SK-N-SH (cell line): ENCODE results near the gene DOCK4. TPM values are rescaled to one million over a fixed set of nuclear protein-coding genes. Genes with fewer than 3 reads are reported as not detected.

Experiments used
- CTCF ChIA-PET: fragments of 300-600, 350-600 bp; formaldehyde crosslinking; extraction: SDS; loops from one replicate; lab custom pipeline; 2021; lab: Yijun Ruan, JAX
- POLR2A ChIA-PET: fragments of 350-600 bp; sonication (Branson Sonifier 250); formaldehyde crosslinking; extraction: SDS; loops from one replicate; lab custom pipeline; 2020; ENCODE audit warnings: antibody characterized with exemption, inconsistent platforms; lab: Yijun Ruan, JAX
- DNase-seq: peaks from one replicate; pipeline ENCODE4 v3.0.0; 2012
- H2AFZ ChIP-seq: fragments of 200-600 bp; sonication (generic); 2 replicates; pipeline ENCODE4 v1.8.1; 2016; ENCODE audit warnings: antibody characterized with exemption, mild to moderate bottlenecking, low read depth
- H3F3A ChIP-seq: fragments of 200-600 bp; sonication (generic); replicated peaks from 2 replicates; pipeline ENCODE3; 2016; ENCODE audit warnings: antibody characterized with exemption, mild to moderate bottlenecking; ENCODE audit not compliant: insufficient read depth
- H3K27ac ChIP-seq, 2 experiments: fragments of 200-500 bp in 1 of 2; fragments of 200-600 bp in 1 of 2; sonication (Bioruptor generic) in 1 of 2; sonication (generic), shearing (Covaris generic) in 1 of 2; 2 replicates each; pipeline versions ENCODE4 v1.5.1 to v1.6.1; 2014 to 2016; ENCODE audit warnings: low read depth in 2 of 2, inconsistent platforms in 1 of 2, low read length in 1 of 2, mild to moderate bottlenecking in 1 of 2, mixed read lengths in 1 of 2
- H3K27me3 ChIP-seq: fragments of 200-600 bp; sonication (generic), shearing (Covaris generic); 2 replicates; pipeline ENCODE4 v1.6.1; 2016; ENCODE audit warnings: mixed run types; ENCODE audit not compliant: insufficient read depth
- H3K36me3 ChIP-seq, 2 experiments: fragments of 200-500 bp in 1 of 2; fragments of 200-600 bp in 1 of 2; sonication (Bioruptor generic) in 1 of 2; sonication (generic) in 1 of 2; replicated peaks in 1 of 2; 2 replicates each; pipeline versions ENCODE3 to v1.5.1; 2014 to 2016; ENCODE audit warnings: low read length in 1 of 2, mild to moderate bottlenecking in 1 of 2; ENCODE audit not compliant: insufficient read depth in 2 of 2, control insufficient read depth in 1 of 2
- H3K4me1 ChIP-seq, 2 experiments: fragments of 200-500 bp in 1 of 2; fragments of 200-600 bp in 1 of 2; sonication (Bioruptor generic) in 1 of 2; sonication (generic), shearing (Covaris generic) in 1 of 2; 2 replicates each; pipeline versions ENCODE4 v1.5.1 to v1.6.1; 2014 to 2016; ENCODE audit warnings: low read depth in 1 of 2, low read length in 1 of 2, mixed run types in 1 of 2; ENCODE audit not compliant: insufficient read depth in 2 of 2, control insufficient read depth in 1 of 2
- H3K4me2 ChIP-seq: fragments of 200-600 bp; sonication (generic), shearing (Covaris generic); 2 replicates; pipeline ENCODE4 v1.6.1; 2017; ENCODE audit warnings: mixed run types
- H3K4me3 ChIP-seq, 2 experiments: fragments of 200-500 bp in 1 of 2; fragments of 200-600 bp in 1 of 2; sonication (Bioruptor generic) in 1 of 2; sonication (generic), shearing (Covaris generic) in 1 of 2; 2 replicates each; pipeline versions ENCODE4 v1.5.1 to v1.8.1; 2014 to 2016; ENCODE audit warnings: low read depth in 2 of 2, inconsistent platforms in 1 of 2, low read length in 1 of 2, mild to moderate bottlenecking in 1 of 2, mixed read lengths in 1 of 2, moderate library complexity in 1 of 2
- H3K79me2 ChIP-seq: fragments of 200-600 bp; sonication (generic); 2 replicates; pipeline ENCODE4 v1.8.1; 2017; ENCODE audit warnings: mild to moderate bottlenecking; ENCODE audit not compliant: insufficient read depth
- H3K9ac ChIP-seq: fragments of 200-600 bp; sonication (generic); 2 replicates; pipeline ENCODE4 v1.6.1; 2017; ENCODE audit warnings: mixed run types
- H3K9me2 ChIP-seq: fragments of 200-600 bp; sonication (generic); 2 replicates; pipeline ENCODE4 v1.6.1; 2017; ENCODE audit warnings: mixed run types
- H3K9me3 ChIP-seq: fragments of 200-600 bp; sonication (generic); 2 replicates; pipeline ENCODE4 v1.6.1; 2017; ENCODE audit warnings: mixed run types, mild to moderate bottlenecking, moderate library complexity
- H4K20me1 ChIP-seq: fragments of 200-600 bp; sonication (generic); 2 replicates; pipeline ENCODE4 v1.6.1; 2017; ENCODE audit warnings: mild to moderate bottlenecking, mixed run types; ENCODE audit not compliant: insufficient read depth
- CHD2 ChIP-seq: fragments of 150-350 bp; IDR thresholded peaks from 2 replicates; pipeline ENCODE4 v1.6.1; 2018; ENCODE audit warnings: low read length; ENCODE audit not compliant: partially characterized antibody
- ELF1 ChIP-seq: IDR thresholded peaks from 2 replicates; pipeline ENCODE4 v1.4.0; 2012
- EP300 ChIP-seq, 2 experiments: IDR thresholded peaks; 2 replicates each; pipeline versions ENCODE4 v1.4.0 to v1.6.1; 2012; ENCODE audit warnings: borderline replicate concordance in 1 of 2, low read depth in 1 of 2, low read length in 1 of 2
- FOSL2 ChIP-seq: IDR thresholded peaks from 2 replicates; pipeline ENCODE4 v1.4.0; 2012; ENCODE audit warnings: low read depth, mild to moderate bottlenecking, moderate library complexity, borderline replicate concordance
- FOXM1 ChIP-seq: IDR thresholded peaks from 2 replicates; pipeline ENCODE4 v1.4.0; 2012; ENCODE audit warnings: low read depth, mild to moderate bottlenecking
- GABPA ChIP-seq: IDR thresholded peaks from 2 replicates; pipeline ENCODE4 v1.4.0; 2012; ENCODE audit warnings: low read depth, mild to moderate bottlenecking
- GATA2 ChIP-seq: sonication (generic); formaldehyde crosslinking; IDR thresholded peaks from 2 replicates; pipeline ENCODE4 v1.5.0; 2020; ENCODE audit warnings: mild to moderate bottlenecking, missing genetic modification reagents
- JUND ChIP-seq: IDR thresholded peaks from 2 replicates; pipeline ENCODE4 v1.4.0; 2012
- MEF2A ChIP-seq: IDR thresholded peaks from 2 replicates; pipeline ENCODE4 v1.4.0; 2012; ENCODE audit warnings: low read depth, borderline replicate concordance
- RAD21 ChIP-seq: IDR thresholded peaks from 2 replicates; pipeline ENCODE4 v1.6.1; 2012; ENCODE audit warnings: mild to moderate bottlenecking, low read length
- SIN3A ChIP-seq: IDR thresholded peaks from 2 replicates; pipeline ENCODE4 v1.6.1; 2012; ENCODE audit warnings: low read depth, mild to moderate bottlenecking, low read length, moderate library complexity, borderline replicate concordance
- TCF12 ChIP-seq: IDR thresholded peaks from 2 replicates; pipeline ENCODE4 v1.4.0; 2012
- YY1 ChIP-seq: IDR thresholded peaks from 2 replicates; pipeline ENCODE4 v1.4.0; 2012; ENCODE audit warnings: low read depth, mild to moderate bottlenecking
- WGBS: methylation state at CpG from one replicate; pipeline ENCODE4 v1.1.6; 2017; ENCODE audit warnings: low lambda C conversion rate; 5-methylcytosine and 5-hydroxymethylcytosine counted together
- polyA plus RNA-seq, 3 experiments: library from polyadenylated mRNA; depleted of rRNA; stranded (reverse); fragments of >200 nt; gene quantifications; 2 replicates each; pipeline ENCODE4 v1.2.3, GENCODE V29; 2012
- TF ChIP-seq, protein P1 (sequence below): fragments of 200-600 bp; sonication (generic); IDR thresholded peaks from 2 replicates; pipeline ENCODE4 v1.6.1; 2017; ENCODE audit warnings: antibody characterized with exemption, mild to moderate bottlenecking, moderate library complexity
- TF ChIP-seq, protein P2 (sequence below): fragments of 150-350 bp; IDR thresholded peaks from 2 replicates; pipeline ENCODE4 v1.6.1; 2016; ENCODE audit warnings: mild to moderate bottlenecking, low read depth, low read length
- TF ChIP-seq, protein P3 (sequence below): IDR thresholded peaks from 2 replicates; pipeline ENCODE4 v1.4.0; 2012; ENCODE audit warnings: low read depth
- TF ChIP-seq, protein P4 (sequence below): fragments of 150-350 bp; IDR thresholded peaks from 2 replicates; pipeline ENCODE4 v1.6.1; 2017; ENCODE audit warnings: antibody characterized with exemption, low read length, low read depth, borderline replicate concordance

The DOCK4 gene
- polyA plus RNA-seq, 1 of the 3 experiments (the other 2 are of a cell fraction) = 8.5 TPM

DNA sequence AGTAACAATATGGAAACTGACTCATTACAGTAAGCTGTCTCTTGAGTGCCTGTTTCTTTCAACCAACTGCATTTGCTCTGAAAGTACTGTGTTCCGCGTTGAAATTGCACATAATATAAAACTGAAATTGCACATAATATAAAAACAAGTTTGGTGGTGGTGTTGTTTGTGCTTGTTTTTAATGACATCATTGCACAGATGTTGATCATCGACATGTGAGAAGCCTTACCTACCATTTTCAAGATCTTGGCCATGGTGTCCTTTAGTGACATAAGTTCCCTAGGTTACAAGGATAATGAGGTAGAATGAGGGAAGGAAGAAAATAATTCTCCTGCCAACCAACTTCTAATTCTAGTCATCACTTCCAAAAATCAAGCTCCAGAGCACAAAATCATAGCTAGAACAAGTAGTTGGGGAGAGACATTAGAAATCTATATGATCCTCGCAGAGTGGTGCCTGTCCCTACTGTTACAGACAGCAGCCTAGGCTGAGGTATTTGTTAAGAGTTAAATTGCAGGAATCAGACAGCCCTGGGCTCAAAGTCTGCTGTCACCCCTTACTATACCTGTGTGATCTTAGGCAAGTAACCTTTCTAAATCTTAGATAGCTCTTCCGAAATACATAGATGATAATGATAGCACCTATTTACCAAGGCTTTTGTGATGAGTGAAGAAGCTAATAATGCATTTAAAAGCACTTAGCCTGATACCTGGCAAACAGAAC lies 29.3 kb downstream of the DOCK4 start:
- Histone ChIP-seq H3F3A (no peaks in the 10 kb centered on the region), H3K9ac (no peak overlapping the region), H4K20me1 (no peaks in the 10 kb centered on the region), H2AFZ (no peak overlapping the region), H3K36me3 (no peaks in the 10 kb centered on the region), H3K27me3 (no peaks in the 10 kb centered on the region), H3K9me3 (no peaks in the 10 kb centered on the region), H3K4me2 (no peak overlapping the region), H3K4me1 (peaks cover 0 to 10% of the 10 kb centered on the region in 2 experiments; a peak in 2 of 4 replicates), H3K79me2 (no peaks in the 10 kb centered on the region), H3K27ac (no peak overlapping the region), H3K4me3 (no peak overlapping the region), H3K9me2 (no peaks in the 10 kb centered on the region)
- no peak for DNase-seq
- ChIA-PET POLR2A (no interaction called here), CTCF (interaction anchor here (1.0 kb wide), 1 partner anchor 15 kb away, joined by 3 read pairs; no protein-coding TSS in a partner anchor)
- 92% methylated on average over 5 of the region's 5 CpGs for WGBS
- TF ChIP-seq ELF1 = no peak
- no peak for TF ChIP-seq YY1
- TF ChIP-seq GATA2 (CRISPR knock-in tag) = no peak
- TF ChIP-seq EP300 (IDR thresholded peaks at IDR 0.05; ENCODE audit: borderline replicate concordance in 1 of 2, low read depth in 1 of 2, low read length in 1 of 2) = no peak
- no peak for TF ChIP-seq TCF12
- no peak for TF ChIP-seq CHD2
- no peak for TF ChIP-seq JUND
- TF ChIP-seq, protein P1, sequence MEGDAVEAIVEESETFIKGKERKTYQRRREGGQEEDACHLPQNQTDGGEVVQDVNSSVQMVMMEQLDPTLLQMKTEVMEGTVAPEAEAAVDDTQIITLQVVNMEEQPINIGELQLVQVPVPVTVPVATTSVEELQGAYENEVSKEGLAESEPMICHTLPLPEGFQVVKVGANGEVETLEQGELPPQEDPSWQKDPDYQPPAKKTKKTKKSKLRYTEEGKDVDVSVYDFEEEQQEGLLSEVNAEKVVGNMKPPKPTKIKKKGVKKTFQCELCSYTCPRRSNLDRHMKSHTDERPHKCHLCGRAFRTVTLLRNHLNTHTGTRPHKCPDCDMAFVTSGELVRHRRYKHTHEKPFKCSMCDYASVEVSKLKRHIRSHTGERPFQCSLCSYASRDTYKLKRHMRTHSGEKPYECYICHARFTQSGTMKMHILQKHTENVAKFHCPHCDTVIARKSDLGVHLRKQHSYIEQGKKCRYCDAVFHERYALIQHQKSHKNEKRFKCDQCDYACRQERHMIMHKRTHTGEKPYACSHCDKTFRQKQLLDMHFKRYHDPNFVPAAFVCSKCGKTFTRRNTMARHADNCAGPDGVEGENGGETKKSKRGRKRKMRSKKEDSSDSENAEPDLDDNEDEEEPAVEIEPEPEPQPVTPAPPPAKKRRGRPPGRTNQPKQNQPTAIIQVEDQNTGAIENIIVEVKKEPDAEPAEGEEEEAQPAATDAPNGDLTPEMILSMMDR = no peak
- TF ChIP-seq MEF2A = no peak
- TF ChIP-seq FOXM1 = no peak
- TF ChIP-seq, protein P2, sequence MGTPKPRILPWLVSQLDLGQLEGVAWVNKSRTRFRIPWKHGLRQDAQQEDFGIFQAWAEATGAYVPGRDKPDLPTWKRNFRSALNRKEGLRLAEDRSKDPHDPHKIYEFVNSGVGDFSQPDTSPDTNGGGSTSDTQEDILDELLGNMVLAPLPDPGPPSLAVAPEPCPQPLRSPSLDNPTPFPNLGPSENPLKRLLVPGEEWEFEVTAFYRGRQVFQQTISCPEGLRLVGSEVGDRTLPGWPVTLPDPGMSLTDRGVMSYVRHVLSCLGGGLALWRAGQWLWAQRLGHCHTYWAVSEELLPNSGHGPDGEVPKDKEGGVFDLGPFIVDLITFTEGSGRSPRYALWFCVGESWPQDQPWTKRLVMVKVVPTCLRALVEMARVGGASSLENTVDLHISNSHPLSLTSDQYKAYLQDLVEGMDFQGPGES = no peak
- TF ChIP-seq SIN3A = no peak
- TF ChIP-seq, protein P3, sequence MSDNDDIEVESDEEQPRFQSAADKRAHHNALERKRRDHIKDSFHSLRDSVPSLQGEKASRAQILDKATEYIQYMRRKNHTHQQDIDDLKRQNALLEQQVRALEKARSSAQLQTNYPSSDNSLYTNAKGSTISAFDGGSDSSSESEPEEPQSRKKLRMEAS = no peak
- TF ChIP-seq RAD21 = no peak

DNA sequence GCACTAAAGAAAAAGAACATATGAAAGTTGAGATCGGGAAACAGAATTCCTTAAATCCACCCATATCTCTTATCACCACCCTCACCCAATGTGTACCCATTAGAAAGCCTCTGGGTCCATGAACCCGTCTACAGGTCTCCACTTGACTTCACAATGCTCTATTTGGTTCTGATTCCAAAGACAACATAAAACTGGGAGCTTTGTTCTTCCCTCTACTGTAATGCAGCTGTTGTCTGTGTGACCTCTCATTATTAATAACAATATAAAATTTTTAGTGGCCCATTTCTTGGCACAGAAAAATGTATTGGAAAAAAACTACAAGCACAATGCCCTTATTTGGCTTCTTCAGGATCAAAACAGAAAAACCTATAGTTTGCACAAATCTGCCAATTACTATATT lies 30.0 kb downstream of the DOCK4 start:
- no peaks in the 10 kb centered on the region for H3K36me3 ChIP-seq
- no peak for DNase-seq
- peaks cover 0 to 10% of the 10 kb centered on the region in 2 experiments; a peak in 2 of 4 replicates for H3K4me1 ChIP-seq
- H3K9me2 ChIP-seq = no peaks in the 10 kb centered on the region
- no peaks in the 10 kb centered on the region for H3K27me3 ChIP-seq
- no peaks in the 10 kb centered on the region for H4K20me1 ChIP-seq
- H2AFZ ChIP-seq = no peak overlapping the region
- CTCF ChIA-PET = interaction anchor here (0.7 to 1.4 kb wide), 2 partner anchors 27 to 111 kb away, joined by 3 read pairs; no protein-coding TSS in a partner anchor
- no peak overlapping the region for H3K4me2 ChIP-seq
- no peak overlapping the region for H3K27ac ChIP-seq
- H3F3A ChIP-seq = no peaks in the 10 kb centered on the region
- POLR2A ChIA-PET = no interaction called here
- WGBS = 76% methylated on average over 2 of the region's 2 CpGs
- no peaks in the 10 kb centered on the region for H3K9me3 ChIP-seq
- no peaks in the 10 kb centered on the region for H3K79me2 ChIP-seq
- no peak for TF ChIP-seq FOSL2
- TF ChIP-seq GABPA = no peak
- TF ChIP-seq, protein P4, sequence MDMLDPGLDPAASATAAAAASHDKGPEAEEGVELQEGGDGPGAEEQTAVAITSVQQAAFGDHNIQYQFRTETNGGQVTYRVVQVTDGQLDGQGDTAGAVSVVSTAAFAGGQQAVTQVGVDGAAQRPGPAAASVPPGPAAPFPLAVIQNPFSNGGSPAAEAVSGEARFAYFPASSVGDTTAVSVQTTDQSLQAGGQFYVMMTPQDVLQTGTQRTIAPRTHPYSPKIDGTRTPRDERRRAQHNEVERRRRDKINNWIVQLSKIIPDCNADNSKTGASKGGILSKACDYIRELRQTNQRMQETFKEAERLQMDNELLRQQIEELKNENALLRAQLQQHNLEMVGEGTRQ = no peak
- TF ChIP-seq MEF2A = no peak
- no peak for TF ChIP-seq JUND
- no peak overlapping the region for H3K9ac ChIP-seq
- no peak overlapping the region for H3K4me3 ChIP-seq
